ENCODE data around the gene CRHR1. TPM values are rescaled to one million over a fixed set of nuclear protein-coding genes. Genes with fewer than 3 reads are reported as not detected.
A peak's percentile ranks its signal among the peaks of the same experiment; 100 is the strongest.

Gene CRHR1
- total RNA-seq = 1 to 10 TPM in 2 of 3 donors, not detected in 1; 1.6 to 2.8 TPM

- intact Hi-C loops (cut with DNase I; ENCODE audit: low total_unique reads) = no loop called here
- no peak within 1 kb of the TSS for H3K27ac ChIP-seq
- H3K27me3 ChIP-seq = peaks cover 0 to 9% of the 10 kb centered on the region in 2 donors
- peaks cover 4 to 8% of the 10 kb centered on the region in 2 donors for H3K4me1 ChIP-seq
- H3K4me3 ChIP-seq = peak within 1 kb of the TSS; percentile 40 to 85 (median 58)
- no peak for DNase-seq (ENCODE audit: low spot score in 2 of 2)
- TF ChIP-seq POLR2AphosphoS5 (IDR thresholded peaks at IDR 0.05) (no peak), CTCF (IDR thresholded peaks at IDR 0.05) (no peak), POLR2A (IDR thresholded peaks at IDR 0.05) (no peak)
- no peaks in the 10 kb centered on the region for H3K9me3 ChIP-seq
- H3K36me3 ChIP-seq = no peaks in the 10 kb centered on the region
These were observed at the start of gene CRHR1 for GRCh38 chr17:45784293-45784740. CRHR1 (plus strand) TSS chr17:45784320; CDS start chr17:45784545, 225 bp downstream.

- no peaks in the 10 kb centered on the region for H3K4me1 ChIP-seq
- H3K36me3 ChIP-seq = no peaks in the 10 kb centered on the region
- H3K27ac ChIP-seq = no peak overlapping the region
- DNase-seq (ENCODE audit: low spot score in 2 of 2) = no peak
- intact Hi-C loops (cut with DNase I; ENCODE audit: low total_unique reads) = no loop called here
- H3K4me3 ChIP-seq = no peak overlapping the region
- no peaks in the 10 kb centered on the region for H3K27me3 ChIP-seq
- peaks cover 17 to 19% of the 10 kb centered on the region in 2 donors for H3K9me3 ChIP-seq
- TF ChIP-seq POLR2A (IDR thresholded peaks at IDR 0.05) = no peak
- TF ChIP-seq POLR2AphosphoS5 (IDR thresholded peaks at IDR 0.05) = no peak
- no peak for TF ChIP-seq CTCF (IDR thresholded peaks at IDR 0.05)
These were observed 49.5 kb upstream of the CRHR1 start for GRCh38 chr17:45734598-45734997.

GRCh38 chr17:45735488-45735887, 48.6 kb upstream of the CRHR1 start:
- Histone ChIP-seq H3K27me3 (no peaks in the 10 kb centered on the region), H3K36me3 (no peaks in the 10 kb centered on the region), H3K4me1 (no peaks in the 10 kb centered on the region), H3K9me3 (peaks cover 17 to 18% of the 10 kb centered on the region in 2 donors), H3K27ac (no peak overlapping the region), H3K4me3 (no peak overlapping the region)
- DNase-seq (ENCODE audit: low spot score in 2 of 2) = no peak
- intact Hi-C loops (cut with DNase I; ENCODE audit: low total_unique reads) = no loop called here
- no peak for TF ChIP-seq CTCF (IDR thresholded peaks at IDR 0.05)
- TF ChIP-seq POLR2AphosphoS5 (IDR thresholded peaks at IDR 0.05) = no peak
- TF ChIP-seq POLR2A (IDR thresholded peaks at IDR 0.05) = no peak

- H3K27ac ChIP-seq = no peak overlapping the region
- peak in 1 of 2 donors; percentile 45 for DNase-seq (ENCODE audit: low spot score in 2 of 2)
These were observed 44.3 kb upstream of the CRHR1 start for GRCh38 chr17:45739786-45740185.

More at GRCh38 chr17:45739786-45740185, 44.3 kb upstream of the CRHR1 start:
- H3K9me3 ChIP-seq = no peaks in the 10 kb centered on the region
- H3K4me3 ChIP-seq = no peak overlapping the region
- no peaks in the 10 kb centered on the region for H3K36me3 ChIP-seq
- H3K4me1 ChIP-seq = no peaks in the 10 kb centered on the region
- intact Hi-C loops (cut with DNase I; ENCODE audit: low total_unique reads) = loop anchor here (10.0 kb wide), 1 partner anchor 55 kb away; no protein-coding TSS in a partner anchor
- TF ChIP-seq CTCF (IDR thresholded peaks at IDR 0.05) (no peak), POLR2AphosphoS5 (IDR thresholded peaks at IDR 0.05) (no peak), POLR2A (IDR thresholded peaks at IDR 0.05) (no peak)
- no peaks in the 10 kb centered on the region for H3K27me3 ChIP-seq
